Smooth muscle cell (in vitro differentiated cells): ENCODE data around the gene TOGARAM1. TPM values are rescaled to one million over a fixed set of nuclear protein-coding genes. Genes with fewer than 3 reads are reported as not detected.

Source experiments
- DNase-seq: peaks from one replicate; lab custom pipeline; 2025; ENCODE audit not compliant: unreplicated experiment; lab: John Stamatoyannopoulos, UW
- H2AFZ ChIP-seq: fragments of 200-600 bp; sonication (generic); 2 replicates; pipeline ENCODE4 v1.6.0; 2016; ENCODE audit warnings: antibody characterized with exemption, low read depth, mild to moderate bottlenecking
- H3F3A ChIP-seq: fragments of 200-600 bp; sonication (generic); 2 replicates; pipeline ENCODE4 v1.6.0; 2017; ENCODE audit warnings: antibody characterized with exemption, low read depth
- H3K27ac ChIP-seq: fragments of 200-600 bp; sonication (generic); 2 replicates; pipeline ENCODE4 v1.5.1; 2016; ENCODE audit warnings: low read depth, mild to moderate bottlenecking
- H3K27me3 ChIP-seq: fragments of 200-600 bp; sonication (generic); 2 replicates; pipeline ENCODE4 v1.6.1; 2016; ENCODE audit warnings: low read depth, mild to moderate bottlenecking
- H3K36me3 ChIP-seq: fragments of 200-600 bp; sonication (generic); 2 replicates; pipeline ENCODE4 v1.5.1; 2016; ENCODE audit warnings: low read depth
- H3K4me1 ChIP-seq: fragments of 200-600 bp; sonication (generic); 2 replicates; pipeline ENCODE4 v1.5.1; 2016; ENCODE audit warnings: low read depth
- H3K4me2 ChIP-seq: fragments of 200-600 bp; sonication (generic); 2 replicates; pipeline ENCODE4 v1.6.0; 2016; ENCODE audit warnings: mild to moderate bottlenecking
- H3K4me3 ChIP-seq: fragments of 200-600 bp; sonication (generic); 2 replicates; pipeline ENCODE4 v1.5.1; 2016; ENCODE audit warnings: mild to moderate bottlenecking
- H3K79me2 ChIP-seq: fragments of 200-600 bp; sonication (generic); 2 replicates; pipeline ENCODE4 v1.6.0; 2016; ENCODE audit warnings: low read depth, mild to moderate bottlenecking
- H3K9ac ChIP-seq: fragments of 200-600 bp; sonication (generic); 2 replicates; pipeline ENCODE4 v1.6.0; 2016; ENCODE audit warnings: low read depth
- H3K9me3 ChIP-seq: fragments of 200-600 bp; sonication (generic); replicated peaks from 2 replicates; pipeline ENCODE4 v1.5.1; 2016; ENCODE audit warnings: low read depth
- H4K20me1 ChIP-seq: fragments of 200-600 bp; sonication (generic); 2 replicates; pipeline ENCODE4 v1.6.0; 2016; ENCODE audit warnings: low read depth
- CTCF ChIP-seq: fragments of 200-600 bp; sonication (generic); IDR thresholded peaks from 2 replicates; pipeline ENCODE4 v1.5.1; 2017; ENCODE audit warnings: borderline replicate concordance, mild to moderate bottlenecking, antibody characterized with exemption; ENCODE audit not compliant: insufficient read depth, poor library complexity, severe bottlenecking
- WGBS: methylation state at CpG from one replicate; pipeline ENCODE4 v1.1.7; 2016; ENCODE audit warnings: low lambda C conversion rate; 5-methylcytosine and 5-hydroxymethylcytosine counted together
- polyA plus RNA-seq: library from polyadenylated mRNA; unstranded; fragments of >200 nt; fragmentation: Nextera tagmentation; extraction: Ambion mirVana; gene quantifications from 2 replicates; pipeline ENCODE4 v1.2.1, GENCODE V29; 2016
- small RNA-seq: library from RNA; depleted of rRNA; stranded (forward); fragments of <200 nt; gene quantifications from one replicate; pipeline ENCODE3, GENCODE V24; 2014
- total RNA-seq: library from RNA; depleted of rRNA; stranded (reverse); fragments of >200 nt; gene quantifications from 2 replicates; pipeline ENCODE4 v1.2.3, GENCODE V29; 2014

The TOGARAM1 gene
- total and polyA plus RNA-seq, 2 experiments from 2014 or later, result 9.8 to 22.8 TPM

DNA sequence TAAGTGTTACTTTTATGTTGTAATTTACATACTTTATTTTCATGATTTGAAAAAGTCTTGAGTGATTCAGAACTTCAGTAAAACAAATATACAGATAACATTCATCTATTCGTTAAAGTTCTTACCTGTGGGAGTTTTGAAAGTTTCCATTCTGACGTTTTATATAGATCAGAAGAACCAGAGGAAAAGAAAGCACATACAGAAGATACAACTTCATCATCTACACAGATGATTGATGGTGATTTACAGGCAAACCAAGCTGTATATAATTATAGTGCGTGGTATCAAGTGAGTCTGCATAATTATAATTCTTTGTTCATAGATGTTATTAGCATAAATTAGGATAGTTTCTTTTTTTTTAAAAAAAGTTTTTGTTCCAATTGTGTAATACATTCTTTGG lies 152.3 kb downstream of the TOGARAM1 start:
- no peaks in the 10 kb centered on the region for H3K4me1 ChIP-seq
- H3F3A ChIP-seq, result peaks cover 15% of the 10 kb centered on the region
- no peak overlapping the region for H2AFZ ChIP-seq
- no peak overlapping the region for H3K9ac ChIP-seq
- no peaks in the 10 kb centered on the region for H3K9me3 ChIP-seq
- no peak for TF ChIP-seq CTCF
- H3K79me2 ChIP-seq, result peaks cover 9% of the 10 kb centered on the region
- H3K4me2 ChIP-seq, result no peak overlapping the region
- H3K36me3 ChIP-seq, result peaks cover 25% of the 10 kb centered on the region
- peaks cover 2% of the 10 kb centered on the region for H4K20me1 ChIP-seq
- no peaks in the 10 kb centered on the region for H3K27me3 ChIP-seq
- H3K4me3 ChIP-seq, result no peak overlapping the region
- peak overlapping the region; percentile 24 for H3K27ac ChIP-seq
- 93% methylated on average over 3 of the region's 3 CpGs for whole genome bisulfite sequencing
- no peak for DNase-seq

- Histone ChIP-seq H3K9me3 (no peaks in the 10 kb centered on the region), H2AFZ (no peak overlapping the region), H3K79me2 (peaks cover 3% of the 10 kb centered on the region), H3K4me1 (no peaks in the 10 kb centered on the region), H3K4me2 (no peak overlapping the region), H3K36me3 (peaks cover 19% of the 10 kb centered on the region), H3F3A (peaks cover 9% of the 10 kb centered on the region), H3K9ac (no peak overlapping the region), H4K20me1 (peaks cover 2% of the 10 kb centered on the region), H3K27me3 (no peaks in the 10 kb centered on the region), H3K27ac (no peak overlapping the region), H3K4me3 (no peak overlapping the region)
- no peak for TF ChIP-seq CTCF
- WGBS, result 97% methylated on average over 6 of the region's 6 CpGs
- DNase-seq, result no peak
Measured at GRCh38 chr14:45118594-45118993, 156.6 kb downstream of the TOGARAM1 start.

GRCh38 chr14:45120096-45120495 lies 158.1 kb downstream of the TOGARAM1 start:
- Histone ChIP-seq H4K20me1 (peaks cover 2% of the 10 kb centered on the region), H3K4me3 (no peak overlapping the region), H3K4me1 (no peaks in the 10 kb centered on the region), H2AFZ (no peak overlapping the region), H3K4me2 (no peak overlapping the region), H3K27ac (no peak overlapping the region), H3F3A (no peaks in the 10 kb centered on the region), H3K79me2 (peaks cover 7% of the 10 kb centered on the region), H3K36me3 (peaks cover 15% of the 10 kb centered on the region), H3K9ac (no peak overlapping the region), H3K27me3 (no peaks in the 10 kb centered on the region), H3K9me3 (no peaks in the 10 kb centered on the region)
- DNase-seq, result no peak
- no peak for TF ChIP-seq CTCF
- 92% methylated on average over 1 of the region's 1 CpG for WGBS

DNA sequence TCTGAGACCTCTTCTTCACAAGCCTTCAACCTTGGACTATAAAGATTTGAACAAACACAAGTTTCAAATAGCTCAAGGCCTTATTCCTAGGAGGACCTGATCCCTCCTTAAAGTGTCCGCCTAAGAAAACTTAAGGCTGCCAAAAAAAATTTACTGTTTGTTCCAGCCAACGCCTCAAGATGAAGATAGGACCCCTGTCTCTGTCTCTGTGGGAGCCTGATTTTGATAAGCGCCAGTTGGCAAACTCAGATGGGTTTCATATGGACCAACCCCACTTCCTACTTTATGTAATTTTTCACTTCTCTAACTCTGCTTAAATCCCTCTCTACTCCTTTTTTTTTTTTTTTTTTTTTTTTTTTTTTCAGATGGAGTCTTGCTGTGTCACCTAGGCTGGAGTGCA lies 161.3 kb downstream of the TOGARAM1 start:
- H3K27ac ChIP-seq, result no peak overlapping the region
- H4K20me1 ChIP-seq, result no peaks in the 10 kb centered on the region
- no peak for DNase-seq
- no peak for TF ChIP-seq CTCF
- H3K9me3 ChIP-seq, result no peaks in the 10 kb centered on the region
- H3K79me2 ChIP-seq, result peaks cover 16% of the 10 kb centered on the region
- 95% methylated on average over 3 of the region's 3 CpGs for WGBS
- H3K4me3 ChIP-seq, result no peak overlapping the region
- H2AFZ ChIP-seq, result no peak overlapping the region
- no peaks in the 10 kb centered on the region for H3K4me1 ChIP-seq
- H3K9ac ChIP-seq, result no peak overlapping the region
- peaks cover 7% of the 10 kb centered on the region for H3K36me3 ChIP-seq
- no peaks in the 10 kb centered on the region for H3K27me3 ChIP-seq
- H3K4me2 ChIP-seq, result no peak overlapping the region
- H3F3A ChIP-seq, result no peaks in the 10 kb centered on the region

Small RNAs within 50 kb of the gene (small RNA-seq; reads per million reads assigned to genes)
- not detected for gene RF00151
- gene SNORD127, result 6,786 reads per million, percentile 100 among the genes with 10 or more reads in this experiment

Other genes with a start within 250 kb of the TOGARAM1 start
- 20.1 and 21.3 TPM in 2 replicates for gene KLHL28, start 243 bp upstream of the TOGARAM1 start, total RNA-seq
- gene KLHL28, start 243 bp upstream of the TOGARAM1 start, polyA plus RNA-seq, result 8.4 and 10.5 TPM in 2 replicates
- 28.0 and 35.5 TPM in 2 replicates for gene PRPF39, start 121.9 kb downstream of the TOGARAM1 start, total RNA-seq
- 12.7 and 18.9 TPM in 2 replicates for gene PRPF39, start 121.9 kb downstream of the TOGARAM1 start, polyA plus RNA-seq
- gene FKBP3, start 172.3 kb downstream of the TOGARAM1 start, total RNA-seq, result 43.9 and 77.7 TPM in 2 replicates
- 122 and 123 TPM in 2 replicates for gene FKBP3, start 172.3 kb downstream of the TOGARAM1 start, polyA plus RNA-seq
- 4.3 and 5.5 TPM in 2 replicates for gene FANCM, start 173.7 kb downstream of the TOGARAM1 start, total RNA-seq
- gene FANCM, start 173.7 kb downstream of the TOGARAM1 start, polyA plus RNA-seq, result 1.1 and 1.7 TPM in 2 replicates